MM.1S (cell line): ENCODE results near the gene OR10A5.

ENCODE experiments used
- DNase-seq: peaks from one replicate; pipeline ENCODE4 v3.0.0-alpha.2; 2015
- H2AFZ ChIP-seq: fragments of 300-600 bp; sonication (generic); 2 replicates; pipeline ENCODE4 v1.6.0; 2016; ENCODE audit warnings: antibody characterized with exemption, low read length
- H3F3A ChIP-seq: fragments of 300-600 bp; sonication (generic); 2 replicates; pipeline ENCODE4 v1.6.1; 2016; ENCODE audit warnings: mild to moderate bottlenecking, antibody characterized with exemption, low read length, moderate library complexity, mixed read lengths; ENCODE audit not compliant: insufficient read depth
- H3K27ac ChIP-seq: fragments of 300-600 bp; sonication (generic); 2 replicates; pipeline ENCODE4 v1.5.1; 2016; ENCODE audit warnings: mild to moderate bottlenecking, low read length
- H3K27me3 ChIP-seq: fragments of 300-600 bp; sonication (generic); replicated peaks from 2 replicates; pipeline ENCODE4 v1.6.0; 2016; ENCODE audit warnings: low read length; ENCODE audit not compliant: insufficient read depth
- H3K36me3 ChIP-seq: fragments of 300-600 bp; sonication (generic); replicated peaks from 2 replicates; pipeline ENCODE4 v1.6.1; 2016; ENCODE audit warnings: mild to moderate bottlenecking, low read length, mixed read lengths; ENCODE audit not compliant: insufficient read depth
- H3K4me1 ChIP-seq: fragments of 300-600 bp; sonication (generic); 2 replicates; pipeline ENCODE4 v1.6.1; 2016; ENCODE audit warnings: low read length, mixed read lengths
- H3K4me2 ChIP-seq: fragments of 300-600 bp; sonication (generic); 2 replicates; pipeline ENCODE4 v1.6.0; 2016; ENCODE audit warnings: low read depth, low read length
- H3K4me3 ChIP-seq: fragments of 300-600 bp; sonication (generic); 2 replicates; pipeline ENCODE4 v1.5.1; 2016; ENCODE audit warnings: low read length, mixed read lengths
- H3K79me2 ChIP-seq: fragments of 300-600 bp; sonication (generic); 2 replicates; pipeline ENCODE4 v1.6.1; 2016; ENCODE audit warnings: mixed run types, low read length, mixed read lengths
- H3K9ac ChIP-seq: fragments of 300-600 bp; sonication (generic); 2 replicates; pipeline ENCODE4 v1.6.1; 2016; ENCODE audit warnings: low read length, mixed read lengths
- H3K9me2 ChIP-seq: fragments of 300-600 bp; sonication (generic); replicated peaks from 2 replicates; pipeline ENCODE4 v1.6.1; 2016; ENCODE audit warnings: mild to moderate bottlenecking, low read length, mixed read lengths; ENCODE audit not compliant: insufficient read depth
- H3K9me3 ChIP-seq: fragments of 300-600 bp; sonication (generic); replicated peaks from 2 replicates; pipeline ENCODE4 v1.6.1; 2016; ENCODE audit warnings: mild to moderate bottlenecking, low read length, mixed read lengths; ENCODE audit not compliant: insufficient read depth
- H4K20me1 ChIP-seq: fragments of 300-600 bp; sonication (generic); 2 replicates; pipeline ENCODE4 v1.6.1; 2016; ENCODE audit warnings: mild to moderate bottlenecking, low read length, moderate library complexity, mixed read lengths; ENCODE audit not compliant: insufficient read depth
- CTCF ChIP-seq: fragments of 300-600 bp; sonication (generic); IDR thresholded peaks from 2 replicates; pipeline ENCODE4 v1.5.1; 2016; ENCODE audit warnings: antibody characterized with exemption, low read length, mixed read lengths
- EZH2 ChIP-seq: fragments of 300-600 bp; sonication (generic); optimal IDR thresholded peaks from 2 replicates; pipeline ENCODE3; 2017; ENCODE audit warnings: low read depth, mild to moderate bottlenecking, antibody characterized with exemption, low read length, mixed read lengths
- EZH2phosphoT487 ChIP-seq: fragments of 300-600 bp; sonication (generic); IDR thresholded peaks from 2 replicates; pipeline ENCODE4 v1.6.1; 2018; ENCODE audit warnings: antibody characterized with exemption, low read length

OR10A5 gene

DNA sequence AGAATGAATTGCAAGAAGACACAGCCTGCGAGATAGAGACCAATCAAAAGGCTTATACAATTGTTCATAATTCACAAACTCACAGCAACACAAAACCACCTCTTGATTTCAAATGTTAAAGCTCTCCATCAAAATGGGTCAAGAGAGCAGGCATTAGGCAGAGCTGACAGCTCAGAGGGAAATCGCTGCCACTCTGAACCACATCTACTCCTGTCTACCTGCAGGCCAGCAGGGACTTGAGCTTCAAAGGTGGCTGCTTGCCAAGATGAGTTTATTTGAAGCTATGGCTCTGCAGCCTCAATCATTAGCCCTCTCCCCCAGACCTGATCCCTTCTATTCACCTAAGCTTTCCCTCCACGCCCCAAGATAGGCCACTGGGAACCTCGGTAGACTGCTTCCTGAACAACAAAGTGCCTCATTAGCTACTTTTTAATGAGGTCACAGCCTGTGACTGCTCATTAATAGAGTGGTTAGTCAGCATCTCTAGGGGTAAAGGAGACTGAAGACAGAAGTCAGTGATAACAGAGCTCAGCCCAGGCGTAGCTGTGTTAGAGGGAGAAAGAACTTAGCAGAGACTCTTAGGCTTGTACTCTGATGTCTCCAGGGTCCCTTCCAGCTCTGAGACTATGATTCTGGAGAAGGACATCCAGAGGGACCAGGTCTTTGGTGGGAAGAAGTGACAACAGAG lies 21.2 kb upstream of the OR10A5 start:
- DNase-seq, result no peak
- Histone ChIP-seq H3K4me2 (no peak overlapping the region), H3K9me2 (no peaks in the 10 kb centered on the region), H2AFZ (no peak overlapping the region), H3K27ac (no peak overlapping the region), H3K9ac (no peak overlapping the region), H3K27me3 (no peaks in the 10 kb centered on the region), H3F3A (no peaks in the 10 kb centered on the region), H3K79me2 (no peaks in the 10 kb centered on the region), H3K4me3 (no peak overlapping the region), H3K36me3 (no peaks in the 10 kb centered on the region), H4K20me1 (no peaks in the 10 kb centered on the region), H3K4me1 (no peaks in the 10 kb centered on the region), H3K9me3 (no peaks in the 10 kb centered on the region)
- TF ChIP-seq CTCF, result no peak
- TF ChIP-seq EZH2phosphoT487, result no peak
- no peak for TF ChIP-seq EZH2

GRCh38 chr11:6825231-6825744 lies 20.2 kb upstream of the OR10A5 start:
- no peaks in the 10 kb centered on the region for H3K9me3 ChIP-seq
- no peak overlapping the region for H3K27ac ChIP-seq
- H3K4me2 ChIP-seq, result no peak overlapping the region
- no peaks in the 10 kb centered on the region for H4K20me1 ChIP-seq
- H3K9ac ChIP-seq, result no peak overlapping the region
- TF ChIP-seq EZH2phosphoT487 (no peak), CTCF (no peak), EZH2 (no peak)
- no peaks in the 10 kb centered on the region for H3K4me1 ChIP-seq
- no peak overlapping the region for H2AFZ ChIP-seq
- no peak overlapping the region for H3K4me3 ChIP-seq
- H3K79me2 ChIP-seq, result no peaks in the 10 kb centered on the region
- no peaks in the 10 kb centered on the region for H3K27me3 ChIP-seq
- no peaks in the 10 kb centered on the region for H3F3A ChIP-seq
- no peaks in the 10 kb centered on the region for H3K9me2 ChIP-seq
- no peaks in the 10 kb centered on the region for H3K36me3 ChIP-seq
- DNase-seq, result no peak

- TF ChIP-seq EZH2 (no peak), CTCF (no peak), EZH2phosphoT487 (no peak)
- no peak for DNase-seq
- no peaks in the 10 kb centered on the region for H3K4me1 ChIP-seq
Observed at GRCh38 chr11:6828103-6828502, 17.4 kb upstream of the OR10A5 start.

More at GRCh38 chr11:6828103-6828502, 17.4 kb upstream of the OR10A5 start:
- Histone ChIP-seq H2AFZ (no peak overlapping the region), H3K4me3 (no peak overlapping the region), H3K27ac (no peak overlapping the region), H3K36me3 (no peaks in the 10 kb centered on the region), H3K27me3 (no peaks in the 10 kb centered on the region), H3K79me2 (no peaks in the 10 kb centered on the region), H3K9me3 (no peaks in the 10 kb centered on the region), H4K20me1 (no peaks in the 10 kb centered on the region), H3F3A (no peaks in the 10 kb centered on the region), H3K9me2 (no peaks in the 10 kb centered on the region), H3K4me2 (no peak overlapping the region), H3K9ac (no peak overlapping the region)
